IMR-90 (cell line): ENCODE data around the gene CES4A. TPM values are rescaled to one million over a fixed set of nuclear protein-coding genes. Genes with fewer than 3 reads are reported as not detected.

Experiments
- ATAC-seq: fragments of 200-7000 bp; cut with Tn5 transposase; 2 replicates; pipeline ENCODE4 v1.9.1; 2020; ENCODE audit warnings: low read depth, mild to moderate bottlenecking, moderate library complexity
- BruUV-seq: library from RNA; stranded (reverse); fragments of 400-500 nt; replicated peaks from 2 replicates; lab custom pipeline; 2021; lab: Mats Ljungman, UMichigan
- CTCF ChIA-PET: fragments of 300-600 bp; formaldehyde crosslinking; extraction: SDS; loops from one replicate; lab custom pipeline; 2021; ENCODE audit warnings: antibody characterized with exemption; lab: Yijun Ruan, JAX
- POLR2A ChIA-PET: fragments of 300-600 bp; sonication (Branson Sonifier 250); formaldehyde crosslinking; loops from one replicate; lab custom pipeline; 2022; ENCODE audit warnings: antibody characterized with exemption; ENCODE audit not compliant: unreplicated experiment; lab: Charles Lee
- DNase-seq: peaks from one replicate; pipeline ENCODE4 v3.0.0; 2013
- H2AFZ ChIP-seq: replicated peaks from 2 replicates; pipeline ENCODE3; 2013; ENCODE audit warnings: low read length, mild to moderate bottlenecking; ENCODE audit not compliant: poor library complexity
- H2AK5ac ChIP-seq: 2 replicates; pipeline ENCODE4 v1.6.1; 2013; ENCODE audit warnings: low read depth, low read length, inconsistent platforms
- H2AK9ac ChIP-seq: replicated peaks from 2 replicates; pipeline ENCODE3; 2013; ENCODE audit warnings: mild to moderate bottlenecking, low read depth, low read length, moderate library complexity; ENCODE audit not compliant: poor library complexity
- H2BK120ac ChIP-seq: 2 replicates; pipeline ENCODE4 v1.6.1; 2013; ENCODE audit warnings: low read depth, low read length, inconsistent platforms
- H2BK15ac ChIP-seq: 3 replicates; pipeline ENCODE4 v1.6.1; 2013; ENCODE audit warnings: low read depth, low read length, inconsistent platforms
- H2BK20ac ChIP-seq: 2 replicates; pipeline ENCODE4 v1.6.1; 2013; ENCODE audit warnings: low read depth, mild to moderate bottlenecking, inconsistent platforms, low read length, moderate library complexity
- H2BK5ac ChIP-seq: 2 replicates; pipeline ENCODE4 v1.6.1; 2013; ENCODE audit warnings: mild to moderate bottlenecking, low read depth, low read length, inconsistent platforms; ENCODE audit not compliant: poor library complexity, severe bottlenecking
- H3K14ac ChIP-seq: replicated peaks from 2 replicates; pipeline ENCODE4 v1.6.1; 2013; ENCODE audit warnings: low read depth, low read length, inconsistent platforms
- H3K18ac ChIP-seq: 2 replicates; pipeline ENCODE4 v1.6.1; 2013; ENCODE audit warnings: low read depth, low read length, control low read depth
- H3K23ac ChIP-seq: 2 replicates; pipeline ENCODE4 v1.6.1; 2013; ENCODE audit warnings: low read depth, low read length, inconsistent platforms
- H3K27ac ChIP-seq: 2 replicates; pipeline ENCODE4 v1.5.1; 2013; ENCODE audit warnings: mild to moderate bottlenecking, control low read depth, low read length; ENCODE audit not compliant: insufficient read depth
- H3K27me3 ChIP-seq: 2 replicates; pipeline ENCODE4 v1.6.1; 2013; ENCODE audit warnings: low read length; ENCODE audit not compliant: control insufficient read depth, insufficient read depth
- H3K36me3 ChIP-seq: 2 replicates; pipeline ENCODE4 v1.6.1; 2013; ENCODE audit warnings: low read length, mixed read lengths; ENCODE audit not compliant: control insufficient read depth, insufficient read depth
- H3K4ac ChIP-seq: 2 replicates; pipeline ENCODE4 v1.6.1; 2013; ENCODE audit warnings: low read depth, low read length, inconsistent platforms
- H3K4me1 ChIP-seq: 2 replicates; pipeline ENCODE4 v1.6.1; 2013; ENCODE audit warnings: low read length, mixed read lengths; ENCODE audit not compliant: control insufficient read depth, insufficient read depth
- H3K4me2 ChIP-seq: 2 replicates; pipeline ENCODE4 v1.6.1; 2013; ENCODE audit warnings: low read depth, mild to moderate bottlenecking, control low read depth, low read length, moderate library complexity
- H3K4me3 ChIP-seq: 2 replicates; pipeline ENCODE4 v1.5.1; 2013; ENCODE audit warnings: low read depth, mild to moderate bottlenecking, control low read depth, low read length, moderate library complexity; ENCODE audit not compliant: insufficient read depth
- H3K56ac ChIP-seq: 2 replicates; pipeline ENCODE4 v1.6.1; 2013; ENCODE audit warnings: low read length, inconsistent platforms; ENCODE audit not compliant: insufficient read depth; ENCODE audit errors: extremely low read depth
- H3K79me1 ChIP-seq, 2 experiments: 2 replicates each; pipeline ENCODE4 v1.6.1; 2013; ENCODE audit warnings: low read length in 2 of 2, inconsistent platforms in 1 of 2, low read depth in 1 of 2
- H3K9ac ChIP-seq: 2 replicates; pipeline ENCODE4 v1.6.1; 2013; ENCODE audit warnings: low read depth, low read length, control low read depth
- H3K9me1 ChIP-seq: 2 replicates; pipeline ENCODE4 v1.6.1; 2013; ENCODE audit warnings: low read length, inconsistent platforms; ENCODE audit not compliant: insufficient read depth
- H3K9me3 ChIP-seq: 2 replicates; pipeline ENCODE4 v1.6.1; 2013; ENCODE audit warnings: low read length; ENCODE audit not compliant: control insufficient read depth, insufficient read depth
- H4K20me1 ChIP-seq: 2 replicates; pipeline ENCODE4 v1.6.1; 2013; ENCODE audit warnings: low read length, inconsistent platforms; ENCODE audit not compliant: insufficient read depth
- H4K5ac ChIP-seq: 2 replicates; pipeline ENCODE4 v1.6.1; 2013; ENCODE audit warnings: mild to moderate bottlenecking, low read depth, low read length, control low read depth
- H4K8ac ChIP-seq, 2 experiments: 2 replicates each; pipeline ENCODE4 v1.6.1; 2013; ENCODE audit warnings: low read depth in 2 of 2, low read length in 2 of 2, control low read depth in 1 of 2, inconsistent platforms in 1 of 2
- H4K91ac ChIP-seq: 2 replicates; pipeline ENCODE4 v1.6.1; 2013; ENCODE audit warnings: low read depth, low read length, inconsistent platforms; ENCODE audit not compliant: insufficient read depth
- BHLHE40 ChIP-seq: fragments of 150-350 bp; IDR thresholded peaks from 2 replicates; pipeline ENCODE4 v1.6.1; 2016; ENCODE audit warnings: mild to moderate bottlenecking, low read depth, low read length
- CHD1 ChIP-seq: IDR thresholded peaks from 2 replicates; pipeline ENCODE4 v1.6.1; 2012; ENCODE audit warnings: low read depth, low read length, improper control_type of control experiment
- FOS ChIP-seq: fragments of 150-350 bp; IDR thresholded peaks from 2 replicates; pipeline ENCODE4 v1.6.1; 2016; ENCODE audit warnings: low read depth, low read length
- MAFK ChIP-seq: IDR thresholded peaks from 2 replicates; pipeline ENCODE4 v1.6.1; 2012; ENCODE audit warnings: low read depth, low read length, improper control_type of control experiment
- MAZ ChIP-seq: IDR thresholded peaks from 2 replicates; pipeline ENCODE4 v1.6.1; 2012; ENCODE audit warnings: low read depth, mild to moderate bottlenecking, low read length, improper control_type of control experiment, moderate library complexity, borderline replicate concordance
- POLR2A ChIP-seq: IDR thresholded peaks from 2 replicates; pipeline ENCODE4 v1.6.1; 2012; ENCODE audit warnings: mild to moderate bottlenecking, low read depth, low read length
- RCOR1 ChIP-seq: IDR thresholded peaks from 2 replicates; pipeline ENCODE4 v1.6.1; 2012; ENCODE audit warnings: mild to moderate bottlenecking, low read length, improper control_type of control experiment; ENCODE audit not compliant: insufficient replicate concordance
- RFX5 ChIP-seq: IDR thresholded peaks from 2 replicates; pipeline ENCODE4 v1.8.0; 2012; ENCODE audit warnings: low read depth, mild to moderate bottlenecking, low read length, moderate library complexity
- WGBS, 2 experiments: methylation state at CpG; one replicate each; pipeline versions ENCODE4 v1.1.5 to v1.1.7; 2013; ENCODE audit warnings: missing lambda C conversion rate in 2 of 2; ENCODE audit not compliant: insufficient read length in 1 of 2; ENCODE audit errors: extremely low coverage in 2 of 2; 5-methylcytosine and 5-hydroxymethylcytosine counted together
- dilution Hi-C: fragments of 300-500 bp; cut with HindIII; formaldehyde crosslinking; loops from one replicate; pipeline ENCODE4 v1.14.3; 2018; ENCODE audit warnings: low sequenced_read_pairs; ENCODE audit not compliant: unreplicated experiment
- in situ Hi-C: fragments of 300-500 bp; cut with MboI; formaldehyde crosslinking; loops from 3 replicates; pipeline ENCODE4 v1.14.3; 2019; ENCODE audit warnings: low sequenced_read_pairs, inconsistent platforms, mixed read lengths
- intact Hi-C: fragments of 100-400 bp; cut with micrococcal nuclease; formaldehyde crosslinking; loops from 2 replicates; pipeline ENCODE4 v1.10.0; 2022
- polyA plus RNA-seq, 3 experiments: library from polyadenylated mRNA; depleted of rRNA; stranded (reverse); fragments of >200 nt; gene quantifications; 2 replicates each; pipeline ENCODE4 v1.2.3, GENCODE V29; 2012; ENCODE audit warnings: low replicate concordance in 1 of 3
- total RNA-seq: library from RNA; depleted of rRNA; stranded (reverse); fragments of >200 nt; gene quantifications from 2 replicates; pipeline ENCODE4 v1.2.3, GENCODE V29; 2012
- TF ChIP-seq, protein P1 (sequence below): conservative IDR thresholded peaks from 2 replicates; pipeline ENCODE4 v1.5.1; 2012; ENCODE audit warnings: mild to moderate bottlenecking, low read depth, low read length, improper control_type of control experiment
- TF ChIP-seq, protein P2 (sequence below): fragments of 150-350 bp; IDR thresholded peaks from 2 replicates; pipeline ENCODE4 v1.6.1; 2016; ENCODE audit warnings: low read depth, mild to moderate bottlenecking, low read length, moderate library complexity, borderline replicate concordance

CES4A gene
- total and polyA plus RNA-seq, 2 of the 4 experiments (the other 2 are of a cell fraction): 0.72 to 4.7 TPM

DNA sequence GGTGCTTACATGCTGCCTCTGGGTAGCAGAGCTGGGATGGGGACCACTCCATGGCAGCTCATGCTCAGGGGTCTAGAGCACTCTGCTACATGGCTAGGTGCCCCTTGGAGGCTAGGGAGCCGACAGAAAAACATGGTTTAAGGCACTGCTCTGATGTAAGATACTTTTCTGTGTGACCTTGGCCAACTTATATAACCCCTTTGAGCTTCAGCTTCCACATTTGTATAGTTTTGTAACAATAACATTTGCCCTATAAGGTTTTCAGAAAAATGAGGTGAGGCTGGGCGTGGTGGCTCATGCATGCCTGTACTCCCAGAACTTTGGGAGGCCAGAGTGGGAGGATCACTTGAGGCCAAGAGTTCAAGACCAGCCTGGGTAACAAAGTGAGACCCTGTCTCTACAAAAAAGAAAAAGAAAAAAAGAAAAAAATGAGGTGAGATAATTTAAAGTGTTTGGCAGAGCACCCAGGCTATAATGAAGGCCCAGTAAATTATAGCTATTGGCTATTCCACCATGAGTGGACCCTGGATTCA, 3.2 kb downstream of the CES4A start:
- Histone ChIP-seq H3K14ac (no peak overlapping the region), H2AK9ac (no peak overlapping the region), H3K9me3 (no peaks in the 10 kb centered on the region), H2BK15ac (no peak overlapping the region), H4K91ac (no peak overlapping the region), H3K4ac (no peak overlapping the region), H3K4me3 (no peak overlapping the region), H3K79me1 (no peaks in the 10 kb centered on the region), H2BK20ac (no peak overlapping the region), H3K27me3 (peaks cover 3% of the 10 kb centered on the region; the same call in 1 of the 2 replicates), H3K9ac (no peak overlapping the region), H2AK5ac (no peak overlapping the region), H2AFZ (no peak overlapping the region), H4K20me1 (no peaks in the 10 kb centered on the region), H3K9me1 (peaks cover 4% of the 10 kb centered on the region; the same call in 1 of the 2 replicates), H2BK5ac (no peak overlapping the region), H2BK120ac (no peak overlapping the region), H3K4me1 (peaks cover 6% of the 10 kb centered on the region), H3K4me2 (no peak overlapping the region), H4K5ac (no peak overlapping the region), H3K23ac (no peak overlapping the region), H3K18ac (no peak overlapping the region), H3K27ac (no peak overlapping the region), H3K56ac (no peak overlapping the region), H3K36me3 (no peaks in the 10 kb centered on the region), H4K8ac (no peak overlapping the region)
- no peak for ATAC-seq
- no CpG with 5 or more reads among the region's 2 CpGs for WGBS, 2 experiments
- DNase-seq: no peak
- intact Hi-C loops: no loop called here
- dilution Hi-C loops: no loop called here
- in situ Hi-C loops: no loop called here
- CTCF ChIA-PET: interaction anchor here (1.1 kb wide), 1 partner anchor 163 kb away, joined by 3 read pairs; no protein-coding TSS in a partner anchor
- TF ChIP-seq RFX5 (no peak), RCOR1 (no peak), POLR2A (no peak), CHD1 (no peak), MAZ (no peak), FOS (no peak), BHLHE40 (no peak), MAFK (no peak)
- TF ChIP-seq, protein P1, sequence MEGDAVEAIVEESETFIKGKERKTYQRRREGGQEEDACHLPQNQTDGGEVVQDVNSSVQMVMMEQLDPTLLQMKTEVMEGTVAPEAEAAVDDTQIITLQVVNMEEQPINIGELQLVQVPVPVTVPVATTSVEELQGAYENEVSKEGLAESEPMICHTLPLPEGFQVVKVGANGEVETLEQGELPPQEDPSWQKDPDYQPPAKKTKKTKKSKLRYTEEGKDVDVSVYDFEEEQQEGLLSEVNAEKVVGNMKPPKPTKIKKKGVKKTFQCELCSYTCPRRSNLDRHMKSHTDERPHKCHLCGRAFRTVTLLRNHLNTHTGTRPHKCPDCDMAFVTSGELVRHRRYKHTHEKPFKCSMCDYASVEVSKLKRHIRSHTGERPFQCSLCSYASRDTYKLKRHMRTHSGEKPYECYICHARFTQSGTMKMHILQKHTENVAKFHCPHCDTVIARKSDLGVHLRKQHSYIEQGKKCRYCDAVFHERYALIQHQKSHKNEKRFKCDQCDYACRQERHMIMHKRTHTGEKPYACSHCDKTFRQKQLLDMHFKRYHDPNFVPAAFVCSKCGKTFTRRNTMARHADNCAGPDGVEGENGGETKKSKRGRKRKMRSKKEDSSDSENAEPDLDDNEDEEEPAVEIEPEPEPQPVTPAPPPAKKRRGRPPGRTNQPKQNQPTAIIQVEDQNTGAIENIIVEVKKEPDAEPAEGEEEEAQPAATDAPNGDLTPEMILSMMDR: no peak
- TF ChIP-seq, protein P2, sequence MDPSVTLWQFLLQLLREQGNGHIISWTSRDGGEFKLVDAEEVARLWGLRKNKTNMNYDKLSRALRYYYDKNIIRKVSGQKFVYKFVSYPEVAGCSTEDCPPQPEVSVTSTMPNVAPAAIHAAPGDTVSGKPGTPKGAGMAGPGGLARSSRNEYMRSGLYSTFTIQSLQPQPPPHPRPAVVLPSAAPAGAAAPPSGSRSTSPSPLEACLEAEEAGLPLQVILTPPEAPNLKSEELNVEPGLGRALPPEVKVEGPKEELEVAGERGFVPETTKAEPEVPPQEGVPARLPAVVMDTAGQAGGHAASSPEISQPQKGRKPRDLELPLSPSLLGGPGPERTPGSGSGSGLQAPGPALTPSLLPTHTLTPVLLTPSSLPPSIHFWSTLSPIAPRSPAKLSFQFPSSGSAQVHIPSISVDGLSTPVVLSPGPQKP: no peak
- BruUV-seq: no TSS peak
- POLR2A ChIA-PET: no interaction called here
